Activated CD8-positive, alpha-beta memory T cell treated with anti-CD3 and anti-CD28 coated beads, Interleukin-2, amount 50 U/mL, for 48 hours (primary cell): Measurements from ENCODE around the gene RNF214.
A peak's percentile ranks its signal among the peaks of the same experiment; 100 is the strongest.
"Not testable (repeated sequence)": the region's sequence is repeated elsewhere in the genome, so short reads cannot be mapped to it uniquely, and the experiment has no call there.

Experiments used
- DNase-seq: peaks from one replicate; pipeline ENCODE4 v3.0.0-alpha.2; 2020

Gene RNF214

DNA sequence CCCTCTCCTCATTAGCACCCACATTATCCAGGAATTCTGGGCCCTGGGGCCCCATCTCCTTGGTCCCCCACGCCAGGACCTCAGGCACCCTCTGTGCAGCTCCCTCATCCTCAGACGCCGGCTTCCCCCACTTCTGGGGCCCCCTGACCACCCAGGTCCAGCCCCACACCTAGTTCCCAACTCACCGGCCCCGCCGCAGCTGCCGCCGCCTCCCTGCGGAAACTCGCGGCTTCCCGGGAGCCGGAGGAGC, 704 bp upstream of the RNF214 start, which contains the start of gene PCSK7:
PCSK7 (minus strand) TSS at position 232 of the 250 bp plus-strand sequence. CDS start 2,229 bp downstream, outside the sequence.
- no peak for DNase-seq

- DNase-seq = peak; percentile 68
These were observed 489 bp downstream of the RNF214 start for GRCh38 chr11:117232911-117233409.

DNA sequence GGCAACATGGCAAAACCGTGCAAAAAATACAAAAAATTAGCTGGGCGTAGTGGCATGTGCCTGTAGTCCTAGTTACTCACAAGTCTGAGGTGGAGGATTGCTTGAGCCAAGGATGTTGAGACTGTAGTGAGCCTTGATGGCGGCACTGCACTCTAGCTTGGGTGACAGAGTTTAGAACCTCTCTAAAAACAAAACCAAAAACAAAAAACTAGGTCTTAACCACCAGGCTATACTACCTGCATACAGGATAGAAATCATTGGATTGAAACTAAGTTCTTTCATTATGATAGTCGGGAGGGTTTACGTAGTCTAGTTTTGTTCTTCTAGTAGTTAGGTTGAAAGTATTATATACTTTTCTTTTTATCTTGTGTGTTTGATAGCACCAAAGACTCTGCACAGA, 5.8 kb downstream of the RNF214 start:
- DNase-seq = no peak

DNA sequence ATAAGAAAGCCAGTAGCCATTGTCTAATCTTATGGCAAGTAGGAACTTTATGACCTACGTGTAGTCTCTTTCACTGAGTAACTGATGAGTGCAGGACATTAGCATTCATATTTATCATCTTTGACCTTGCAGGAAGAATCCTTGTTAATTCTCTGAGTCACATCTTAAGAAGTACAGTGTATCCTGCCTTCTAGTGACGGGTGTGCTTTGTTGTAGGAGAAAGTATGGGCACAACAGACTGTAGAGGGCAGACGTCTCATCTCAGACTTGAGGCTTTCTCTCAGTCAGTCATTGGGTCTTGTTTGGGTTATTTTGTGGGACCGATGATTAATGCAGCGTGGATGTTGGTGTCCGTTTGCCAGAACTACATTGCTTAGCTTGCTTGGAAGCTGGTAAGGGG, 6.8 kb downstream of the RNF214 start:
- no peak for DNase-seq

- no peak for DNase-seq
These were observed 15.9 kb downstream of the RNF214 start for GRCh38 chr11:117248341-117248740.

- DNase-seq = no peak
These were observed 17.1 kb downstream of the RNF214 start for GRCh38 chr11:117249571-117249970.

GRCh38 chr11:117251506-117251905, 19.0 kb downstream of the RNF214 start:
- no peak for DNase-seq

- DNase-seq = no peak
These were observed 23.5 kb downstream of the RNF214 start for GRCh38 chr11:117255966-117256365.

- no peak for DNase-seq
These were observed 24.1 kb downstream of the RNF214 start for GRCh38 chr11:117256573-117256972.

GRCh38 chr11:117258576-117258975, 26.1 kb downstream of the RNF214 start:
- no peak for DNase-seq

- DNase-seq = no peak
These were observed 26.9 kb downstream of the RNF214 start for GRCh38 chr11:117259417-117259816.

DNA sequence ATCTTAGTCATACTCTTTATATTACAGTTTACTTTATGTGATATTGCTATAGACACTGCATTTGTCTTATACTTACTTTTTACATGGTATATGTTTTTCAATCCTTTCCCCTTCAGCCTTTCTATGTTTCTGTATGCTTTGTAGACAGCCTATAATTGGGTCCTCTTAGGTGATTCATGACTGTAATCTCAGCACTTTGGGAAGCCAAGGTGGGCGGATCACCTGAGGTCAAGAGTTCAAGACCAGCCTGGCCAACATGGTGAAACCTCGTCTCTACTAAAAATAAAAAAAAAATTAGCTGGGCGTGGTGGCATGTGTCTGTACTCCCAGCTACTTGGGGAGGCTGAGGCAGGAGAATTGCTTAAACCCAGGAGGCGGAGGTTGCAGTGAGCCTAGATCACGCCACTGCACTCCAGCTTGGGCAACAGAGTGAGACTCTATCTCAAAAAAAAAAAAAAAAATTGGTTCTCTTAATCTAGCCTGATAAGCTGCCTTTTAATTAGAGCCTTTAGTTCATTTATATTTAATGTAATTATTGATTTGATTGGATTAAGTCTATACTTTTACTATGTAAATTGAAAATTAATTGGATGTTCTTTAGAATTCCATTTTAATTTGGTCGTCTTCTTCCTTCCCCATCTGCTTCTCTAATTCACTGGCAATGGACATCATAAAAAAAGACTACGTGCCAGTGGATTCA, 32.3 kb downstream of the RNF214 start:
- not testable (repeated sequence) for DNase-seq

GRCh38 chr11:117265745-117266144, 33.3 kb downstream of the RNF214 start:
- DNase-seq = no peak

DNA sequence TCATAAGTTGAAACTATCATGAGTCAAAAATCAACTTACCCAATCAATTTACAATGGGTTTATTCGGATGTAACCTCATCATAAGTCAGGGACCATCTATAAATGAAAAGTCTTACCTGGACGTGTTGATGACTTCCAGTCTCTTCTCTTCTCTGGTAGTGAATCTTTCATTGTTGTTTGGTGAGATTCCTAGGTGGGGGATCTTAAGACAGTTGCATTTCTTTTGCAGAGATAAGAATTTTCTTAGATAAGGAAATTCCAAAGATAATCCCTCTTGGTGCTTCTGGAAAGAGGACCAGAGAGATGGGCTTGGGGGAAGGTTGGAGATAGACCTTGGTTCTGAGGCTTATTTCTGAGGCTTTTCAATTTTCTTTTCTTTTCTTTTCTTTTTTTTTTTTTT, 37.4 kb downstream of the RNF214 start:
- DNase-seq = no peak

GRCh38 chr11:117271208-117271607, 38.7 kb downstream of the RNF214 start:
- DNase-seq = no peak

DNA sequence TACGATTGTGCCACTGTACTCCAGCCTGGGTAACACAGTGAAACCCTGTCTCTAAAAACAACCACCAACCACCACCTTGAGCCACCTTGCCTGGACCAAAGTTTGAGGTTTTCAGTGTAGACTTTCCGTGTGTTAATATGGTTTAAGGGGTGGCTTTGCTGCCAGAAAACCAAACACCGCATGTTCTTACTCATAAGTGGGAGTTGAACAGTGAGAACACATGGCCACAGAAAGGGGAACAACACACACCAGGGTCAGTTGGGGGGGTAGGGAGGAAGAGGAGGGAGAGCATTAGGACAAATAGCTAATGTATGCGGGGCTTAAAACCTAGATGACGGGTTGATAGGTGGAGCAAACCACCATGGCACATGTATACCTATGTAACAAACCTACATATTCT, 39.7 kb downstream of the RNF214 start:
- not testable (repeated sequence) for DNase-seq

DNA sequence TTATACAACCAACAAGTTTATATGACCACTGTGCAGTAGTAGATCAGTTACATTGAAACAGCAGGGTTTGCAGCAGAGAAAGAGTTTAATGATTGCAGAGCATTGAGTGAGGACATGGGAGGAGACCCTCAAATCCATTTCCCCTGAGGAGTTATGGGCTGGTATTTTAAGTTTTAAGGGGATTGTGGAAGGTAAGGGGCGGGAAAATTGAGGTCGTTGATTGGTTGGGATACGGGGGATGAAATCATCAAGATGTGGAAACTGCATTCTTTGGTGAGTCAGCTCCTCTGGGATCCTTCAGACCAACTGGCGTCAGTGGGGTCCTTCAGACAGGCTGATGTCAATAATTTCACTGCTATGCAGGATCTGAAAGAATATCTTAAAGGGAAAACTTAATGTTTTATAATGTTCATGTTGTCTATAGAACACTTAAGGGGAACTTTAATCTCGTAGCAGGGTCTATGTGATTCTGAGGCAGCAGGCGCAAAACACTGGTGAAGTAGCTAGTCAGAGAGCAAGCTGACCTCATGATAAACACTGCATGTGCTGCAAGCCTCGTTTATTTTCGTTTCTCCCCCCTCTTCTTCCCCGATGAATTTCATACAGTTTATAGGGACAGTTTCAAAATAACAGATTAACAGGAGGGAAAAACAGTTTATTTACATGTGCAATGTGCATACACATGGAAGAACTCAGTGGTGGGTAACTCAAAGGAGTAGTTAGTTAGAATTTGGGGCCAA, 41.2 kb downstream of the RNF214 start:
- no peak for DNase-seq

GRCh38 chr11:117278347-117278746, 45.9 kb downstream of the RNF214 start:
- DNase-seq = no peak

- no peak for DNase-seq
These were observed 47.4 kb downstream of the RNF214 start for GRCh38 chr11:117279711-117280376.

- DNase-seq = no peak
These were observed 48.7 kb downstream of the RNF214 start for GRCh38 chr11:117281159-117281558.

DNA sequence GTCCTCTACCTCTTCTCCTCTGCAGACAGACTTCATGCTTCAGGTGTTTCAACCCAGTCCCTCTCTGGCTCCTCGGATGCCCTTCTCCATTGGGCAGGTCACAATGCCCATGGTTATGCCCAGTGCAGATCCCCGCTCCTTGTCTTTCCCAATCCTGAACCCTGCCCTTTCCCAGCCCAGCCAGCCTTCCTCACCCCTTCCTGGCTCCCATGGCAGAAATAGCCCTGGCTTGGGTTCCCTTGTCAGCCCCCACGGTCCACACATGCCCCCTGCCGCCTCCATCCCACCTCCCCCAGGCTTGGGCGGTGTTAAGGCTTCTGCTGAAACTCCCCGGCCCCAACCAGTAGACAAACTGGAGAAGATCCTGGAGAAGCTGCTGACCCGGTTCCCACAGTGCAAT, 49.4 kb downstream of the RNF214 start:
- no peak for DNase-seq

DNA sequence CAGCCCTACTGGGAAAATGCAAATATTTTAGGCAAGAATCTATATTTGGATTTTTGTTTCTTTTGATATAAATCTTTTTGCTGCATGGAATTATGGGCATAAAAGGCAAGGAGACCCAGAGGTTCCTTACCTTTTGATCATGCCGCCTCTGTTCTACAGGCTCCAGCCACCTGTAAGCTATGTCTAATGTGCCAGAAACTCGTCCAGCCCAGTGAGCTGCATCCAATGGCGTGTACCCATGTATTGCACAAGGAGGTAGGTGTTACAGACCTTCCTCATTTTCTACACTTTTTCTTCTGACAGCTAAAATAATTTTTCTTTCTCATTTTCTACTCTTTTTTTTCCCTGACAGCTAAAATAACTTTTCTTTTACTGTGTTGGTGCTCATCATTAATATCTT, 50.5 kb downstream of the RNF214 start:
- no peak for DNase-seq

DNA sequence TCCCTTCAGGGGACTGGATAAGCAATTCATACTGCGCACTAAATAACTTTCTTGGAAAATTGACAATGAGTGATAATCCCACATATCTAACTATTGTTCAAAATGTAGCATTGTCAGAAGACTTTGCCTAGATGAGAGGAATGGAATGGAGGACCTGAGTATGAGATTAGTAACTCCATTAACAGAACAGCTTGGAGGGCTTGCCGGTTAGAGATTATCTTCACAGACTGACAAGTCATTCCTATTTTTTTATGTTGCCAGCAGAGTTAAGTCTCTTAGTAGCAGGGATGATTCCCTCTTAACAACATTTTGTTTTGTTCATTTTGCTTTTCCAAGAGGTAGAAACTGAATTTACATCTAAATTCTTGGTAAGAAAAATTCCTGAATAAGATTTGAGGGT, 51.6 kb downstream of the RNF214 start:
- DNase-seq = no peak

GRCh38 chr11:117286588-117286987, 54.1 kb downstream of the RNF214 start:
- DNase-seq = no peak
